ENCODE measurements around the gene LRRC43. TPM values are rescaled to one million over a fixed set of nuclear protein-coding genes. Genes with fewer than 3 reads are reported as not detected.

LRRC43 gene
- total RNA-seq, 6 experiments from 2014 or later = not detected

DNA sequence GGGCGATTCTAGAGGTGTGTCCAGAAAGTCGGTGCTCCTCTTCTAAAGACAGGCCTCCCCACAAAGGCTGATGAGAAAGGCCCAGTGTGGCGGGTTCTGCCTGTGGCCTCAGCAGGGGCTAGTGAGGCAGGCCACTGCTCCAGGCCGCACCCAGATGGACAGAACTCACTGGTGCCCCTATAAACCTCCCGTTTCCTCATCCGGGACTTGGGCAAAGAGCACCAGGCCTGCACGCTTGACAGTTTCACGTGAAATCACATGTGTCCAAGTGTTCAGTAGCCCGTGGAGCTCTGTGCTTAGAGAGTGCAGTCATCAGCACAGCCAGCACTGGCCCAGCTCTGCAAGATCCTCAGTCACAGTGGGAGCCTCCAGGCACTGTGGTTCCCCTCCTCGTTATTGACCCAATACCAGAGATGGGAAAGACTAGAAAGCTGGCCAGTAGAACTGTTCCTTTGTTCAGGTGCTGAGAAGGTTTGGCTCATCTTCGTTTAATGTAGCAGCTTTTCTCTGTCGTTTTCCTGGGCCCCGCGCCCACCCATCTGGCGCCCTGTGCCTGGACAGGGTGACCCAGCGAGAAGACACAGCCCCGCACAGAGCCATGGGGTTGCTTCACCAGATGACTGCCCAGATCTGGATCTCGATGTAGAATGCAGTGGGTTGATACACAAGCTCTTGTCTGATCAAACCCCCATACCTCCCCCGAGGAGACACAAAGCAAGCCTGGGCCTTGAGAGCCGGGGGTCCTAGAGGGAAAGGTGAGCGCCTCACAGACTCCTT lies 35.2 kb upstream of the LRRC43 start:
- TF ChIP-seq, protein P1, sequence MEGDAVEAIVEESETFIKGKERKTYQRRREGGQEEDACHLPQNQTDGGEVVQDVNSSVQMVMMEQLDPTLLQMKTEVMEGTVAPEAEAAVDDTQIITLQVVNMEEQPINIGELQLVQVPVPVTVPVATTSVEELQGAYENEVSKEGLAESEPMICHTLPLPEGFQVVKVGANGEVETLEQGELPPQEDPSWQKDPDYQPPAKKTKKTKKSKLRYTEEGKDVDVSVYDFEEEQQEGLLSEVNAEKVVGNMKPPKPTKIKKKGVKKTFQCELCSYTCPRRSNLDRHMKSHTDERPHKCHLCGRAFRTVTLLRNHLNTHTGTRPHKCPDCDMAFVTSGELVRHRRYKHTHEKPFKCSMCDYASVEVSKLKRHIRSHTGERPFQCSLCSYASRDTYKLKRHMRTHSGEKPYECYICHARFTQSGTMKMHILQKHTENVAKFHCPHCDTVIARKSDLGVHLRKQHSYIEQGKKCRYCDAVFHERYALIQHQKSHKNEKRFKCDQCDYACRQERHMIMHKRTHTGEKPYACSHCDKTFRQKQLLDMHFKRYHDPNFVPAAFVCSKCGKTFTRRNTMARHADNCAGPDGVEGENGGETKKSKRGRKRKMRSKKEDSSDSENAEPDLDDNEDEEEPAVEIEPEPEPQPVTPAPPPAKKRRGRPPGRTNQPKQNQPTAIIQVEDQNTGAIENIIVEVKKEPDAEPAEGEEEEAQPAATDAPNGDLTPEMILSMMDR (IDR thresholded peaks at IDR 0.05) = no peak
- DNase-seq = no peak

DNA sequence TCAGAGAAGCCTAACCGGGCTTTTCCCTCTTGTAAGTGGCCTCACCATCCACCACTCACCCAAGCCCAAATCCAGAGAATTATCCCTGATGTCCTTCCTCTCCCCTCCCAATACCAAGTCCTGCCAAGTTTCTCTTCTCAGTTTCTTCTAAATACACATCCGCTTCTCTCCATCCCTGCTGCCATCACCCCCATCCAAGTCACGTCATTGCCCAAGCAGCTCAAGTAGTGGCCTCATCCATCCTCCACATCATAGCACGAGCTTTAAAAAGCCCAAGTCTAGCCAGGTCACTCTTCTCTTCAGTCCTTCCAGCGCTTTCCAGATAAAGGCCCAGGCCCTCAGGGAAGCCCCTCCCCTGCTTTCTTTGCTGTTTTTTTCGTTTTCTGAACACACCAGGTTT lies 34.3 kb upstream of the LRRC43 start:
- DNase-seq = no peak
- TF ChIP-seq, protein P1 (IDR thresholded peaks at IDR 0.05) = no peak
- H3K27me3 Mint-ChIP-seq (ENCODE audit: insufficient read depth) = peaks cover 9% of the 10 kb centered on the region
- no peak overlapping the region for H3K27ac Mint-ChIP-seq
- no peaks in the 10 kb centered on the region for H3K36me3 Mint-ChIP-seq (ENCODE audit: low read depth)
- no peaks in the 10 kb centered on the region for H3K9me3 Mint-ChIP-seq
- no peak overlapping the region for H3K4me3 Mint-ChIP-seq
- peaks cover 5% of the 10 kb centered on the region; the same call in 1 of the 2 replicates for H3K4me1 Mint-ChIP-seq (ENCODE audit: low read depth)

More for the DNA sequence above, 35.2 kb upstream of the LRRC43 start:
- Mint-ChIP-seq H3K4me1 (ENCODE audit: low read depth) (peaks cover 5% of the 10 kb centered on the region; the same call in 1 of the 2 replicates), H3K27me3 (ENCODE audit: insufficient read depth) (peaks cover 9% of the 10 kb centered on the region), H3K27ac (no peak overlapping the region), H3K4me3 (no peak overlapping the region), H3K9me3 (no peaks in the 10 kb centered on the region), H3K36me3 (ENCODE audit: low read depth) (no peaks in the 10 kb centered on the region)

- H3K4me1 Mint-ChIP-seq (ENCODE audit: low read depth) = peaks cover 5% of the 10 kb centered on the region; the same call in 1 of the 2 replicates
Observed at GRCh38 chr12:122150127-122150681, 32.7 kb upstream of the LRRC43 start.

GRCh38 chr12:122152754-122153153 lies 30.2 kb upstream of the LRRC43 start:
- no peak for DNase-seq
- H3K27ac Mint-ChIP-seq = no peak overlapping the region
- TF ChIP-seq, protein P1 (IDR thresholded peaks at IDR 0.05) = no peak
- no peaks in the 10 kb centered on the region for H3K36me3 Mint-ChIP-seq (ENCODE audit: low read depth)
- H3K27me3 Mint-ChIP-seq (ENCODE audit: insufficient read depth) = peaks cover 11% of the 10 kb centered on the region
- peaks cover 5% of the 10 kb centered on the region; the same call in 1 of the 2 replicates for H3K4me1 Mint-ChIP-seq (ENCODE audit: low read depth)
- H3K4me3 Mint-ChIP-seq = no peak overlapping the region
- H3K9me3 Mint-ChIP-seq = no peaks in the 10 kb centered on the region

More at GRCh38 chr12:122150127-122150681, 32.7 kb upstream of the LRRC43 start:
- Mint-ChIP-seq H3K36me3 (ENCODE audit: low read depth) (no peaks in the 10 kb centered on the region), H3K27me3 (ENCODE audit: insufficient read depth) (peaks cover 14% of the 10 kb centered on the region), H3K4me3 (no peak overlapping the region), H3K9me3 (no peaks in the 10 kb centered on the region), H3K27ac (no peak overlapping the region)
- DNase-seq = no peak
- TF ChIP-seq, protein P1 (IDR thresholded peaks at IDR 0.05) = no peak

GRCh38 chr12:122155705-122156104 lies 27.2 kb upstream of the LRRC43 start:
- no peak overlapping the region for H3K27ac Mint-ChIP-seq

More at GRCh38 chr12:122155705-122156104, 27.2 kb upstream of the LRRC43 start:
- Mint-ChIP-seq H3K27me3 (ENCODE audit: insufficient read depth) (peaks cover 11% of the 10 kb centered on the region), H3K36me3 (ENCODE audit: low read depth) (no peaks in the 10 kb centered on the region), H3K4me3 (no peak overlapping the region), H3K9me3 (no peaks in the 10 kb centered on the region), H3K4me1 (ENCODE audit: low read depth) (no peaks in the 10 kb centered on the region)
- no peak for DNase-seq
- TF ChIP-seq, protein P1 (IDR thresholded peaks at IDR 0.05) = no peak

All from HFFc6 (cell line).